ENCODE measurements around the gene RPS19.

RPS19 gene

GRCh38 chr19:41879080-41879479 is 19.0 kb downstream of the RPS19 start:
- DNase-seq (ENCODE audit: low spot score) = no peak

GRCh38 chr19:41879670-41880328 is 19.7 kb downstream of the RPS19 start:
- no peak for DNase-seq (ENCODE audit: low spot score)

GRCh38 chr19:41880329-41880708 is 20.3 kb downstream of the RPS19 start:
- no peak for DNase-seq (ENCODE audit: low spot score)

- no peak for DNase-seq (ENCODE audit: low spot score)
Observed at GRCh38 chr19:41882568-41883462, 22.8 kb downstream of the RPS19 start, which contains the start of gene ARHGEF1. Gene ARHGEF1 (plus strand): TSS chr19:41883184. CDS start chr19:41888083, 4,899 bp downstream.

- no peak for DNase-seq (ENCODE audit: low spot score)
Observed at GRCh38 chr19:41883463-41883820, 23.4 kb downstream of the RPS19 start.

- DNase-seq (ENCODE audit: low spot score) = peak; percentile 93
Observed at GRCh38 chr19:41883821-41884733, 24.0 kb downstream of the RPS19 start.

GRCh38 chr19:41886761-41887710 is 27.0 kb downstream of the RPS19 start:
- no peak for DNase-seq (ENCODE audit: low spot score)

- DNase-seq (ENCODE audit: low spot score) = no peak
Observed at GRCh38 chr19:41887711-41888382, 27.8 kb downstream of the RPS19 start.

GRCh38 chr19:41888926-41889325 is 28.9 kb downstream of the RPS19 start:
- no peak for DNase-seq (ENCODE audit: low spot score)

GRCh38 chr19:41889896-41890295 is 29.8 kb downstream of the RPS19 start:
- DNase-seq (ENCODE audit: low spot score) = no peak

- DNase-seq (ENCODE audit: low spot score) = no peak
Observed at GRCh38 chr19:41890936-41891335, 30.9 kb downstream of the RPS19 start.

GRCh38 chr19:41892173-41892902 is 32.3 kb downstream of the RPS19 start:
- no peak for DNase-seq (ENCODE audit: low spot score)

GRCh38 chr19:41893899-41894298 is 33.8 kb downstream of the RPS19 start:
- DNase-seq (ENCODE audit: low spot score) = no peak

GRCh38 chr19:41894350-41894749 is 34.3 kb downstream of the RPS19 start:
- DNase-seq (ENCODE audit: low spot score) = no peak

- DNase-seq (ENCODE audit: low spot score) = no peak
Observed at GRCh38 chr19:41895745-41896580, 35.9 kb downstream of the RPS19 start.

GRCh38 chr19:41896581-41896942 is 36.5 kb downstream of the RPS19 start:
- no peak for DNase-seq (ENCODE audit: low spot score)

GRCh38 chr19:41897181-41897580 is 37.1 kb downstream of the RPS19 start:
- no peak for DNase-seq (ENCODE audit: low spot score)

GRCh38 chr19:41897820-41898219 is 37.8 kb downstream of the RPS19 start:
- DNase-seq (ENCODE audit: low spot score) = no peak

- DNase-seq (ENCODE audit: low spot score) = no peak
Observed at GRCh38 chr19:41898235-41898634, 38.2 kb downstream of the RPS19 start.
